OCI-LY1 (cell line): ENCODE measurements around the gene KIF14.

ENCODE experiments used
- EZH2 ChIP-seq: fragments of 200-600 bp; sonication (generic), shearing (Covaris generic); IDR thresholded peaks from 2 replicates; pipeline ENCODE4 v1.8.0; 2017; ENCODE audit warnings: borderline replicate concordance, mixed run types, mild to moderate bottlenecking, antibody characterized with exemption, low read length, moderate library complexity, mixed read lengths
- TF ChIP-seq, protein P1 (sequence below): fragments of 200-600 bp; sonication (generic), shearing (Covaris generic); IDR thresholded peaks from 2 replicates; pipeline ENCODE4 v1.5.1; 2017; ENCODE audit warnings: mild to moderate bottlenecking, antibody characterized with exemption, low read length, moderate library complexity, mixed read lengths

DNA sequence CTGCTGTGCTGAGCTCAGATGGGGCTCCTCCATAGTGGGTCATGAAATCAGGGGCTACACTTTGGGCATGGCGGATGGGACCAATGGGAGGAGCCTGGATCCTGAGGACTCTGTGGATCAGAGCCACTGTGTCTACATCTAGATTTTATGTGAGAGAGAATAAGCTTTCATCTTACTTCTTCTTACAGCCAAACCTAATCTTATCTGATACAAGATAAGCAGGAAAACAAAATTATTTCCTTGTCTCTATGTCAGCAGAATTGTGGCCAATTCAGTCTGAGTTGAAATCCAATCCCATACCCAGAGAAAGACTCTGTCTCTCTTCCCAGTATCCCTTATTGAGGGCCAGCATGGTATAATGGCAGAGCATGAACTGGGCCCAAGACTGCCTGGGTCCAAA is 56.2 kb downstream of the KIF14 start:
- TF ChIP-seq, protein P1, sequence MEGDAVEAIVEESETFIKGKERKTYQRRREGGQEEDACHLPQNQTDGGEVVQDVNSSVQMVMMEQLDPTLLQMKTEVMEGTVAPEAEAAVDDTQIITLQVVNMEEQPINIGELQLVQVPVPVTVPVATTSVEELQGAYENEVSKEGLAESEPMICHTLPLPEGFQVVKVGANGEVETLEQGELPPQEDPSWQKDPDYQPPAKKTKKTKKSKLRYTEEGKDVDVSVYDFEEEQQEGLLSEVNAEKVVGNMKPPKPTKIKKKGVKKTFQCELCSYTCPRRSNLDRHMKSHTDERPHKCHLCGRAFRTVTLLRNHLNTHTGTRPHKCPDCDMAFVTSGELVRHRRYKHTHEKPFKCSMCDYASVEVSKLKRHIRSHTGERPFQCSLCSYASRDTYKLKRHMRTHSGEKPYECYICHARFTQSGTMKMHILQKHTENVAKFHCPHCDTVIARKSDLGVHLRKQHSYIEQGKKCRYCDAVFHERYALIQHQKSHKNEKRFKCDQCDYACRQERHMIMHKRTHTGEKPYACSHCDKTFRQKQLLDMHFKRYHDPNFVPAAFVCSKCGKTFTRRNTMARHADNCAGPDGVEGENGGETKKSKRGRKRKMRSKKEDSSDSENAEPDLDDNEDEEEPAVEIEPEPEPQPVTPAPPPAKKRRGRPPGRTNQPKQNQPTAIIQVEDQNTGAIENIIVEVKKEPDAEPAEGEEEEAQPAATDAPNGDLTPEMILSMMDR = no peak
- TF ChIP-seq EZH2 = no peak
